COLO668 (cell line): Measurements from ENCODE around the gene DHX16.

Experiments
- DNase-seq: peaks from one replicate; lab custom pipeline; 2025; ENCODE audit not compliant: unreplicated experiment; lab: John Stamatoyannopoulos, UW

The DHX16 gene

DNA sequence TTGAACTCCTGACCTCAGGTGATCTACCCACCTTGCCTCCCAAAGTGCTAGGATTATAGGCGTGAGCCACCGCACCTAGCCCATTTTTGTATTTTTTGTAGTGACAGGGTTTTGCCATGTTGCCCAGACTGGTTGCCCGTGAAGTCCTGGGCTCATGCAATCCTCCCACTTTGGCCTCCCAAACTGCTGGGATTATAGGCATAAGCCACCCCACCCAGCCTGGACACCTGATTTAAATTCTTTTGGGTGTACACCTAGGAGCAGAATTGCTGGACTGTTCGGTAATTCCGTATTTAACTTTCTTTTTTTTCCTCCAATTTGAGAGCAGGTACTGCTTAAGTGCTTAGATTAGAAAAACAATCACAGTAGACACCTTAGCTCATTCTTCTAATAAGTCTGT is 23.6 kb upstream of the DHX16 start:
- no peak for DNase-seq

DNA sequence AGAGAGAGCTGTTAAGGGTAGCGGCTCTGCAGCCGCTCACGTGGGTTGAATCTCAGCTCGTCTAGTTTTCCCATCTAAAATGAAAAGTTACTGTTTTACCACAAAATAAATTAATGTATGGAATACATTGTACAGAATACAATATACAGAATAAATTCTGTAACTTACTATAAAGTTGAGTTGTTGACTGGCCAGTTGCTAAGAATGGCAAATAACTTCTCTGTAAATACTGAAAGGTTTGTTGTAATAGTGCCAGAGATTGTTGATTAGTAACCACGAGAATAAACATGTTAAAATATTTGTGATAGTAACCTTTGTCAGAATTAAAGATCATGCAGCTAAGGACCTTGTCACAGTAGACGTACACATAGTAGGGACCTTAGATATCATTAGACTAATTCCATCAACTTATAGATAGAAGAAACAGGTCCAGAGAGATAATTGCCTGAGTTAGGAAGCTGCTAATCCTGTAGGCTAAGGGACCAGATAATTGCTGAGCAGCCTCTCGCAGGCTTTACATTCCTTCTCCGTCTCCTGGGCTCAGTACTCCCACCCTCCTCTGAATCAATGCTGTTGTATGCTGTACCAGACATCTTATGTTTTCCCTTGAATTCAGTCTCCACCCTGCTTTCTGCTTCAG is 18.5 kb upstream of the DHX16 start:
- no peak for DNase-seq

DNA sequence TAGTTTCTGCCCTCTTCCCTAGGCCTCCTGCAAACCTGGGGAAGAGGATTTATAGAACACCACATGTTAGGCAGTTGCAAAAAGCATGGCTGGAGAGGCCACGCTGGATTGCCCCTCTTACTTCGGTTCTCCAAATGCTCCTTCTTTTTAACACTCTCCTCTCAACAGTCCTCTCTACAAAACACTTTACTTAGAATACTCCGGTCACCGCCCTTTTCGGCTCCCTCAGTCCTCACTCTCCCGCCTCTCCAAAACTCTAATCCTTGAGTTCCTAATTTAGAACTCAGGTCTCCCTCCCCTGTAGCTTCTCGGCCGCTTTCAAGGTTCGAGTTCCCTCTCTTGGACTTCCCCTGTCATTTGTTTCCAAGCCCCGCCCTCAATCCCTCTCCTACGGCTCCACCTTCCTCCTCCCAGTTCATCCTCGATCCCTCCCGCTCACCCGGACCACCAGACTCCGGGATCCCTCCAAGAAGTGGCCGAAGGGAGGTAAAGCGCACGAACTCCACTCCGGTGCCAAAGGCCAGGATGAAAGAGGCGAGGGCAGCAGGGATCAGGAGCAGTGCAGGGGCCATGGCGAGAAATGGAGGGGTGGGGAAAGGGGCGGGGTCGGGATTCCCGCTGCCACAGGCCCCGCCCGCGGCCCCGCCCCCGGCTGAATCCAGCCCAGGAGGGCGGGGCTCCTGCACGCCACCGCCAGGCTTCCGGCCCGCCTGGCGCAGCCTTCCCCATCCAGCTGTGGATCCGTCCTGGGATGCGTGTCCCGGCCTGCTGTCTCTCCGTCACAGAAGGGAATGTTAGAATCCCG is 17.8 kb upstream of the DHX16 start, which contains the start of gene NRM:
Gene NRM, minus strand, starts transcription at position 582 of the 805 bp plus-strand sequence. Its CDS starts 10 bp downstream, at position 572.
- DNase-seq, result peak; percentile 86

DNA sequence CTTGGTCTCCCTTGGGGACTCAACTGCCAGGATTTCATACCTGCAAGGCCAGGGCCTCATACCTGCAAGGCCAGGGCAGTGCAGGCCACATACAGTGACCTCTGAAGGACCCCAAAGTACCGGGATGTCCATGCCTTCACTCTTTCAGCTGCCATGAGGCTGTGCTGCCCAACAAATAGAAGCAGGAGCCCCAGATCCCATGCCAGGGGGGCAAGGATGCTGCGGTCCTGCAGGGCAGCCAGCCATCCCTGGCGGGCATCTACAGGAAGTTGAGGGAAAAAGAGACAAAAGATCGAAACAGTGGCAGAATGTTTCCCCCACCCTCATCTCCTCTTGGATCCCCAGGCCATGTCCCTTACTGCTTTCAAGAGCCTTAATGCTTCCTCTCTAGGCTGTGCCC is 17.2 kb upstream of the DHX16 start:
- DNase-seq, result no peak

DNA sequence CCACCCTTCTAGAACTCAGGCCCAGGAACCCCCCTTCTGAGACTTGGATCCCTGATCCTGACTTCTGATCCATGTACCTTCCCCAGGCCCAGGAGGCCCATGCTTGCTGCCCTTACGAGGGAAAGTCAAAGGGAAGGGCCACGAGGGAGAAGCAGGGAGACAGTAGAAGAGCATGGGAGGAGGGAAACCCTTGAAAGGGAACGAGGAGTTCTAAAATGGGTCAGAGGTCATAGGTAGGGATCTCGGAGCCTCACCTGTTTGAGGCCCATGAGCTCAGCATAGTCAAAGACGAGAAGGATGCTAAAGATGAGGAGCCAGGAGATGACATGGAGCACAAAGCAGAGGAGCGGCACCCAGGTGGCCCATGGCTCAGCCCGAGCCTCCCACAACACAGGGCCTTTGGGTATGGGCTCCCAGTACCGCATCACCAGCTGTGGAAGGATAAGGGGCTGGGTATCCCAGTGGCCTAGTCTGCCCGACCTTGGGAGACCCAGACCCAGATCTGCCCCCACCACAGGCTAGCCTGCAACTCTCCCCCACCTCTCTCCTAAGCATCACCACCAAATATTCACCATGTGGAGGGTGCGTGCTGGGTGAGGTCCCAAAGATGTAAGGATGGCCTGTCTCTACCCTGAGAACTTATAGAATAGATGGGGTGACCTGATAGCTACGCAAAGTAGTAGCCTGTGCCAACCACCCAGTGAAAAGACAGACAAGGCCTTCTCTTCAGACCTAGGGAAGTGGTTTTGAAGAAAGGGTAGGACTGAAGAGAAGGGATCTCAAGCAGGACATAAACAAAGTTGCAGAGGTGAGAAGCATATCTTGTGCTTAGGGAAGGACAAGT is 16.4 kb upstream of the DHX16 start:
- no peak for DNase-seq

DNA sequence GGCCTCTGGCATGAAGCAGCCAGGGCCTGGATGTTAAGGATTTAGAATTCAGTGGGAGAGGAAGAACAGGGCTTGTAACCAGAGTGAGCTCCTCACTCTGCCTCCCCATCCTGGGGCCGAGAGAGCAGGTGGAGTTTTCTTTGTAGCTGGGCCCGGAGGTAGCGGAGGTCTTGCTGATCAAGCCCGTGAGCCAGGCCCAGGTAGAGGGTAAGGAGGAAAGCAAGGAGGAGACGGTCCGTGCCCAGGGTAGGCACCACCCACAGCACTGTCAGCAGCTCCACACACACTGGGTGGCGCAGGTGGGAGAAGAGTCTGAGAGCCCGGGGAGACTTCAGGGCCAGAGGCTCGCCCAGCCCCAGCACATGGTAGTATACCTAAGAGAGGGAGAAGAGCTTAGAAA is 15.8 kb upstream of the DHX16 start:
- DNase-seq, result peak; percentile 39

DNA sequence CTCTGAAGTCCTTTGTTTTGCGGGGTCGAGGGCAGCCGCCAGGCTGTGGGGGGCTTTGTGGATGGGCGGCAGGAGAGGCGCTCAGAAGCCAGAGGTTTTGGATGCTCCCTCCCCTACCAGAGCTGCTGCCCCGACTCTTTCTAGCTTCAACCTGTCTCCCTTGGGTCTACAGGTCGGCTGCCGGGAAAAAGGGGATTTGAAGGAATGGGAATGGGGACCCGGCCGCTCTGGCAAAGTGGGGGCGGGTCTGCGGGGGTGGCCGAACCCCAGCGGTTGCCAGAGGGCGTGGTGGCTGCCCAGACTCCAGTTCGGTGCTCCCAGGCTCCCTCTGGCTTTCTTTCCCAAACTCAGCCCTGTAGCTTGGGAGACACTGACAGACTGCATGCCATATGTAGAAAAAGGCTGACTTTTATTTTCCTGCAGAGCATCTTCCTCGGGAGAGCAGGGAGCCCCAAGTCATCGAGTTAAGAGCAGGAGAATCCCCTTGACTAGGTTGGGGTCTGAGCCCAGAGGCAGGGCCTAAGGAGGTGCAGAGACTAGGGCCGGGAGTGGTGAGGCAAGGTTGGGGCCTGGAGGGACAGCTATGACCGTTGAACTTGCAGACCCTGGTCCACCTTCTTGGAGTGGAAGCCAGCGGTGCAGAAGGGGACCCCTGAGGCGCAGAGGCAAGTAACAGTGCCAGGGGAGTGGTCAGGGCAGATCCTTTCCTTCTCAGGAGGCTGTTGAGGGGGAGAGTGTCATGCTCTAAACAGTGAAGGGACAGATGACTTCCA is 15.0 kb upstream of the DHX16 start:
- peak; percentile 32 for DNase-seq

- peak; percentile 89 for DNase-seq
Observed at GRCh38 chr6:30686908-30687658, 14.3 kb upstream of the DHX16 start.

- DNase-seq, result peak; percentile 52
Observed at GRCh38 chr6:30686009-30686907, 13.5 kb upstream of the DHX16 start, which contains the start of gene PPP1R18. TSS of gene PPP1R18 (minus strand) at chr6:30686645. CDS start at chr6:30686018, 627 bp downstream.

DNA sequence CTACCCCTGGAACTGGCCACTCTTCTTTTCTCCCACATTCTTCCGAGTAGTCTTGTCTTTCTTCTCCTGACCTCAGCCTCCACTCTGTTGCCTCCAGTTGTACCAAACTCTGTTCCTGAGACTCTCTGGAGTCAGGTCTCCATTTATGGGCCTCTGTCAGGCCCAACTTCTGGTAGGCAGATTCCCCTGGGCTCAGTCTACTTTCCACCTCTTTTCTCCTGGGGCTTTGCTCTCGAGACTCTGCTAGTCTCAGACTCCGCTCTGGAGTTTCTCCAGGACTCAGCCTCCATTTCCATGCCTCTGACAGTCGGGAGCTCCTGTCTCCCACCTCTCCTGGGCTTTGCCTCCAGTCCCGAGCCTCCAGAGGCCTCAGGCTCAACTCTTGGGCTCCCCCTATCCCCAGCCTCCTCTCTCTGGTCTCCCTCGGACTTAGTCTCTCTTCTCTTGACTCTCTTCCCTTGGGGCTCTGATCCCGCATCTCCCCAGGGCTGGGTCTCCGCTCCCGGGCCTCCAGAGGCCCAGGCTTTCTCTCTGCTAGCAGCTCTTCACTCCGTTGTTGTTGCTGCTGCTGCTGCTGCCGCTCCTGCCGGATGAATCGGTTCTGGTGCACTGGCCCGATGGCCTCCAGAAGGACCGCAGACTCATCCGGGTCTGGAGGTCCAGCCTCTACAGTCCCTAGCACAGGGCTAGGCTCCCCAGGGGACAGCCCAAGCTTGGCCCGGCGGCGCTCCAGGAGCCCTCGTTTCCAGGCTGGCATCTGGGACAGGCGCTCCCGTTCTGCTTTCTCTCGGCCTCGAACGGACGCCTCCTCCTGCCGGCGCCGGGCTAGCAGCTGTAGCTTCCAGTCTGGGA is 12.6 kb upstream of the DHX16 start:
- DNase-seq, result no peak

DNA sequence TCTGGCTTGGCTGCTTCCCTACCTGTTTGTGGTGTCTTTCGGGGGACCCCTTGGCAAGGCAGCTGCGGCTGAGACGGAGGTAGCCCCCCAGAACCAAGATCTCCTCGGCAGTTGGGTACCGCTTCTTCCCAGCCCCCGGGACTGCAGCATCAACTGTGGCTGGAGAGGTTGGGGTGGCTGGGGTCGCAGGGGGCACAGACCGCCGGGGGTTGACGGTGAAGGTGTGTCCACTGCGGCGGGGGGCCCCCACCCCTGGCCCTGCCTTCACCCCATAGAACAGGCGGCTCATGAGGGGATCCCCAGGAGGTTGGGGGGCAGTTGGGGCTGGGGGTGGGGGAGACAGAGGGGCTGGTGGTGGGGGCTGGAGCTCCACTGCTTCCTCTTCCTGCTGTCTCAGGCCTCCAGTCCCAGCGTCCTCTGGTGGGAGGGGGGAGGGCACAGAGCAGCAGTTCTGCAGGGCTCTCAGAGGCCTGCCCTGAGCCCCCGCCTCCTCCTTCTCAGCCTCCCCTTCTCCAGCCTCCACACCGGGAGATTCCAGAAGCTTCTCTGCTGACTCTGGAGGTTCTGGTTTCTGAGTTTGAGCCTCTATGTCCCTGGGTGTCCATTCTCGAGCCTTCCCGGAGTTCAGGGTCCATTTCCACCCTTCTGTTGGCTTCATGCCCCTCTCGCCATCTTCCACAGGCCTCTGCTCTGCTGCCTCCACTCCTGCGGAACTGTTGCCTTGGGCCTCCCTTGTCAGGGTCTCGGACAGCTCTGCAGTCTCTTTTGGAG is 11.8 kb upstream of the DHX16 start:
- DNase-seq, result peak; percentile 8

DNA sequence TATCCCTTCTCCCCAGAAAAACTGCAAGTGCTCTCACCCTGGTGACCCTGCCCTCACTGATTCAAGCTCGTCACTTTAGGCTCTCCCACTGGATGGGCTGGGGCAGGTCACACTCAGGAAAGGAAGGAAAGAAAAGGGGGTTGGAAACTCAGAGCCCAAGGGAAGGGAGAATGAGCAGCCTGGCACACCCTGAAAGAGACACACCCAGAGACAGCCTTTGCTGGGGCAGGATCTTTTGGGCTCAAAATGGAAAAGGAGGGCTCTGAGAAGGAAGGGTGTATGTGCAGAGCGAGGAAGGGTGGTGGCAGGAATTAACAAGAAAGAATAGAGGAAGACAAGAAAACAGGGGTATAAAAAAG is 11.2 kb upstream of the DHX16 start:
- DNase-seq, result no peak

- DNase-seq, result no peak
Observed at GRCh38 chr6:30683183-30683979, 10.6 kb upstream of the DHX16 start.

DNA sequence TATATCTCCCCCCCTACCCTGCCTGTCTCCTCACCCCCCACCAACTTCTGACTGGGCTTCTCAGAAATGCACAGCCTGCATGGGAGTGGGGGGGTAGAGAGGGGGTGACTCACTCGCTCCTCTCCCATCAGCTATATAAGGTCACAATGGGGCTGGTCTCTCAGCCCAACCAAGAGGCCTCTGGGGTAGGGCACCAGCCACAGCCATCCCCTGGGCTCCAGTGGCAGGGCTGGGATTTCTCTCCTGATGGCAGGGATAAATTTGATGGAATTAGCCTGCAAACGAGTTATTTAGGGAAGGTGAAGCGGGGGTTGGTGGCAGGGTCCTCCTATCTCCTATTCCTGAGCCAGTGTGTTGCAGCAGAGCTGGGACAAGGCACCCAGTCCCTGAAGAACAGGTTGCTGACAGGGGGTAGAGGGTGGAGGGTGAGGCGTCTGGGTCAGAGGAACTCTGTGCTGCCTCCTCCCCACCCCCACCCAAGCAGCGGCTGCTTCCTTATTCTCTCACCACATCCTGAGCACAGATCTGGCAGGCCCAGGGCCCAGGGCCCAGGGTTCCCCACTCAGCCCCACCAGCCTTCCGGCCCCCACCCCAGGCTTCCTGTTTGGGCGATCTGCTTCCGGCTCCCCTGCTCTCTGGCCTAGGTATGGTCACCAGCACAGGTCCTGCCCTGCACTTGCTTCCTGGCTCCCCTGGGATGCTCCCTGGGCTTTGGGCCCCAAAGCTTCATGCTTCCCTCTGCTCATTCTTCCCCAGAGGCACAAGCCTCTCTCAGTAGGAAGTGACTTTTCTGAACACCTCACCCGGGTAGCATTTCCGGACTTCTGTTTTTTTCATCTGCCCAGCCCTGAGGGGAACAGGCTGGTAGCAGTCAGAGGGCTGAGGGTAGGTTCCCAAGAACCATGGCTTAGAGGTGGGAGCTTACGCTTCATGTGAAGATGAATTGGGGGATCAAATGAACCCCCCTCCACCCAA is 9.6 kb upstream of the DHX16 start:
- peak; percentile 54 for DNase-seq

DNA sequence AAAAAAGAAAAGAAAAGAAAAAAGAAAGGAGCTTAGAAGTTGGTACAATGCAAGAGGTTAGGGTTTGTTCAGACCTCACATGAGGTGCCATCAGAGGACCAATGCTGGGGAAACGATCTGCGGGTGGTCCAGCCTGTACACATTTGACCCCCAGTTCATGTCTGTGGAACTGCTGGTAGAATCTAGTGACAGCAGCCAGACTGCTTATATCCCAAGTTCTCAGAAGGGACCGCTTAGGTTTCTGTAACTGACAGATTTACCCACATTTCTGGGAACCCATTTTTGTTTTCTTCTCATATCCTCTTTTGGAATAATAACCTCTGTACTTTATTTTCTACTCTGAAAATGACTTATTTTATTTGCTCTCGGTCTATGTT is 8.9 kb upstream of the DHX16 start:
- no peak for DNase-seq
